LNCAP (cell line): ENCODE results near the gene CEMIP.

Source experiments
- CTCF ChIP-seq: fragments of 450-650 bp; IDR thresholded peaks from 2 replicates; pipeline ENCODE4 v1.5.1; 2017; ENCODE audit warnings: mild to moderate bottlenecking

The CEMIP gene

GRCh38 chr15:80825361-80826030, 46.3 kb downstream of the CEMIP start:
- TF ChIP-seq CTCF: no peak

DNA sequence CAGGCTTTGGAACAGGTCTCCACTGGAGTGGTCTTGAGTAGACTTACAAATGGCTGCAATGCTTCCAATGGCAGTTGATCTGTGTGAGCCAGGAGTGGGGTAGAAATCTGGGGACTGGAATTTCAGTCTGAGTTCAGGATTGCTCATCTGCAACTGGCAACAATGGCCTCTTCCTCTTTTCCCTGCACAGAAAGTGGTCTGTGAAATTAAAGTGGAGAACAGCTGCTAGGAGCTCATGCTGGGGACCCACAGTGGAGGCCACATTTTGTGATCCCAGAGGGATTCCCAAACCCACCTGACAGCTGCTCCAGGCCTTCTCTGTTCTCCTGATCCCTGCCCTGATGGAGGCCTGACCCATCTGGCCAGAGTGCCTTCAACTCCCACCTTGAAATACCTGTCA, 49.6 kb downstream of the CEMIP start:
- no peak for TF ChIP-seq CTCF

DNA sequence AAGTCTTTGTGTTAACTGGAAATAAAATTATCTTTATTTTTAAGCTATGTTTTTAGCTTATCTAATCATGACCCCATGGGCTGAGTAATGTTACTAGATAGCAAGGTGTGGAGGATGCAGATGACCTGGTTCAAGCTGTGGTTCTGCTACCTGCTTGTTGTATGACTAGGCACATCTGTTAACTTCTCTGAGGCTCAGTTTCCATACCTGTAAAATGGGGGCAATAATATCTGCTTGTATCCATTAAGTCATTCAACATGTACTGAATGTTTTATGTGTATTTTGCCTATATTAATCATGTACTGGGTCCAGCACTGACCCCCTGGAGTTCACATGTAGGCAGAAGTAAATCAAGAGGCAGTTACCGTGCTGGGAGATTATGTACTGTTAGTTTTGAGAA, 51.5 kb downstream of the CEMIP start:
- no peak for TF ChIP-seq CTCF

- TF ChIP-seq CTCF: no peak
Measured at GRCh38 chr15:80831192-80831591, 52.0 kb downstream of the CEMIP start.

GRCh38 chr15:80831606-80832224, 52.5 kb downstream of the CEMIP start:
- TF ChIP-seq CTCF: no peak

DNA sequence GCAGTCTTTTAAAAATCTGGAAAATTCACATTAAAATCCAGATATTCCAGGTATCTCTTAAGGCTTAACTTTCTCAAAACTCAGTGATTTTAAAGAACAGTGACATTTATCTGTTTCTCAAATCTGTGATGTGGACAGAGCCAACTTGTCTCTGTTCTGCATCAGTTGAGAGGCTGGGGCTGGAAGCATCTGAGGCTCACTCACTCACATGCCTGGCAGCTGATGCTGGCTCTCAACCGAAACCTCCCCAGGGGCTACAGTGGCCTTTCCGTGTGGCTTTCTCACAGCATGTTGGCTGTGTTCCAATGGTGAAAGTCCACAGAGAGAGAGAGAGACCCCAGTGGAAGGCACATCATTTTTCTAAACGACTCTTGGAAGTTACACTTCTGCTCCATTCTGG, 53.5 kb downstream of the CEMIP start:
- no peak for TF ChIP-seq CTCF

DNA sequence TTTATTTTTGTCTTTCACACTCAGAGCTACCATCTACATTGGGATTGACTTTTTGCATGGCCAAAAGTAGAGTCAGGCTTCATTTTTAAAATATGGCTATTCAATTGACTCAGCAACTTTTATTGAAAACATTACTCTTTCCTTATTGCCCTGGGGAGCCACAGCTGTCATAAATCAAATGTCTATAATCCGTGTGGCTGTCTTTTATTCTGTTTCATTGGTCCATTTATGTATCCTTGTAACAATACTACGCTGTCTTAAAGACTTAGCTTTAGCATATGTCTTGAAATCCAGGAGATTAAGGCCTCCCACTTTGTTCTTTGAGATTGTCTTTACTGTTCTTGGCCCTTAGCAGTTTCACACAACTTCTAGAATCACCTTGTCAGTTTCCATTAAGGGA, 55.2 kb downstream of the CEMIP start:
- TF ChIP-seq CTCF: no peak

- no peak for TF ChIP-seq CTCF
Measured at GRCh38 chr15:80834906-80835305, 55.7 kb downstream of the CEMIP start.
